HepG2 (cell line): Measurements from ENCODE around the gene MC4R. TPM values are rescaled to one million over a fixed set of nuclear protein-coding genes. Genes with fewer than 3 reads are reported as not detected.

Source experiments
- ATAC-seq: fragments of 200-7000 bp; cut with Tn5 transposase; 3 replicates; pipeline ENCODE4 v1.9.1; 2020; ENCODE audit warnings: mild to moderate bottlenecking, moderate library complexity
- BruUV-seq: library from RNA; stranded (reverse); fragments of 400-500 nt; replicated peaks from 2 replicates; lab custom pipeline; 2021; lab: Mats Ljungman, UMichigan
- CTCF ChIA-PET: fragments of 300-600 bp; formaldehyde crosslinking; extraction: SDS; loops from one replicate; lab custom pipeline; 2021; ENCODE audit warnings: low total read pairs, inconsistent platforms, low intra/inter-chr PET ratio; lab: Yijun Ruan, JAX
- POLR2A ChIA-PET: fragments of 350-600 bp; sonication (Branson Sonifier 250); formaldehyde crosslinking; loops from one replicate; lab custom pipeline; 2020; ENCODE audit warnings: antibody characterized with exemption, inconsistent platforms; lab: Yijun Ruan, JAX
- DNase-seq: peaks from one replicate; pipeline ENCODE4 v3.0.0-alpha.2; 2015; ENCODE audit warnings: low spot score
- FAIRE-seq: peaks from 3 replicates; lab custom pipeline; 2011; peaks lifted over from hg19 to GRCh38; lab: Jason Lieb, UNC
- H2AFZ ChIP-seq: one replicate; pipeline ENCODE4 v1.6.1; 2011; ENCODE audit warnings: low read length, inconsistent platforms
- H3K27ac ChIP-seq: fragments of 300-600 bp; 3 replicates; pipeline ENCODE4 v1.8.0; 2011; ENCODE audit warnings: mixed run types, mild to moderate bottlenecking, mixed read lengths, low read length, inconsistent platforms; ENCODE audit not compliant: insufficient read depth; ENCODE audit errors: extremely low read length
- H3K27me3 ChIP-seq, 2 experiments: fragments of 200-600 bp in 1 of 2; 2 replicates in 1 of 2; 3 replicates in 1 of 2; pipeline versions ENCODE4 v1.6.0 to v1.8.0; 2011; ENCODE audit warnings: low read length in 2 of 2, mild to moderate bottlenecking in 2 of 2, moderate library complexity in 2 of 2, inconsistent platforms in 1 of 2; ENCODE audit not compliant: insufficient read depth in 2 of 2, control insufficient read depth in 1 of 2
- H3K36me3 ChIP-seq, 2 experiments: fragments of 200-600 bp in 1 of 2; replicated peaks in 1 of 2; 2 replicates in 1 of 2; 3 replicates in 1 of 2; pipeline versions ENCODE4 v1.5.1 to v1.8.0; 2011; ENCODE audit warnings: low read length in 2 of 2, inconsistent platforms in 1 of 2; ENCODE audit not compliant: insufficient read depth in 2 of 2, control insufficient read depth in 1 of 2
- H3K4me1 ChIP-seq: 2 replicates; pipeline ENCODE4 v1.5.1; 2012; ENCODE audit warnings: low read length, inconsistent platforms; ENCODE audit not compliant: insufficient read depth
- H3K4me2 ChIP-seq: 2 replicates; pipeline ENCODE4 v1.6.0; 2011; ENCODE audit warnings: low read depth, low read length, inconsistent platforms
- H3K4me3 ChIP-seq, 3 experiments: fragments of 200-600 bp in 1 of 3; sonication (generic), shearing (Covaris generic) in 1 of 3; replicated peaks in 1 of 3; 2 replicates each; pipeline ENCODE4 v1.5.1; 2011 to 2016; ENCODE audit warnings: low read length in 3 of 3, inconsistent platforms in 2 of 3, low read depth in 2 of 3, mild to moderate bottlenecking in 2 of 3, control low read depth in 1 of 3, mixed read lengths in 1 of 3; ENCODE audit not compliant: insufficient read depth in 1 of 3
- H3K79me2 ChIP-seq: one replicate; pipeline ENCODE4 v1.6.1; 2011; ENCODE audit warnings: low read length, inconsistent platforms; ENCODE audit not compliant: insufficient read depth
- H3K9ac ChIP-seq: 2 replicates; pipeline ENCODE4 v1.6.0; 2011; ENCODE audit warnings: mild to moderate bottlenecking, low read depth, low read length, inconsistent platforms; ENCODE audit not compliant: insufficient read depth
- H3K9me3 ChIP-seq: 2 replicates; pipeline ENCODE4 v1.5.1; 2012; ENCODE audit warnings: mild to moderate bottlenecking, low read length
- H4K20me1 ChIP-seq: 2 replicates; pipeline ENCODE4 v1.6.0; 2011; ENCODE audit warnings: inconsistent platforms, mild to moderate bottlenecking, low read length, moderate library complexity; ENCODE audit not compliant: insufficient read depth
- NFKB2 ChIP-seq: sonication (generic); formaldehyde crosslinking; IDR thresholded peaks from 2 replicates; pipeline ENCODE4 v1.4.0; 2020; ENCODE audit warnings: missing genetic modification reagents, borderline replicate concordance
- PHF8 ChIP-seq: sonication (generic); formaldehyde crosslinking; IDR thresholded peaks from 2 replicates; pipeline ENCODE4 v1.5.0; 2020; ENCODE audit warnings: missing genetic modification reagents
- SRSF9 ChIP-seq: fragments of 200-400 bp; formaldehyde crosslinking; IDR thresholded peaks from 2 replicates; pipeline ENCODE4 v1.6.1; 2018; ENCODE audit warnings: borderline replicate concordance, mild to moderate bottlenecking, low read depth, low read length; ENCODE audit not compliant: insufficient read depth, poor library complexity, severe bottlenecking
- ZBED4 ChIP-seq: sonication (generic); formaldehyde crosslinking; IDR thresholded peaks from 2 replicates; pipeline ENCODE4 v1.4.0; 2020; ENCODE audit warnings: missing genetic modification reagents, borderline replicate concordance
- ZNF564 ChIP-seq: sonication (generic); formaldehyde crosslinking; IDR thresholded peaks from 2 replicates; pipeline ENCODE4 v1.8.1; 2023; ENCODE audit warnings: mild to moderate bottlenecking, missing genetic modification reagents
- whole genome bisulfite sequencing: methylation state at CpG from one replicate; pipeline ENCODE4 v1.1.6; 2017; ENCODE audit warnings: low lambda C conversion rate; 5-methylcytosine and 5-hydroxymethylcytosine counted together
- in situ Hi-C: cut with HindIII; loops from 2 replicates; pipeline ENCODE4 v1.10.0; 2017; ENCODE audit warnings: low pct_unique_long_range_greater_than_20kb; ENCODE audit not compliant: extremely low pct_ligation_motif_present
- intact Hi-C: fragments of 100-400 bp; cut with micrococcal nuclease; formaldehyde crosslinking; loops from one replicate; pipeline ENCODE4 v1.10.0; 2022; ENCODE audit not compliant: unreplicated experiment
- polyA plus RNA-seq, 8 experiments: library from polyadenylated mRNA; depleted of rRNA in 3 of 8; stranded (reverse) in 7 of 8; unstranded in 1 of 8; fragments of >200 nt; fragmentation: Illumina TruSeq in 4 of 8; extraction: Trizol in 4 of 8; gene quantifications; 2 replicates each; pipeline versions ENCODE4 v1.2.1 to v1.2.3, GENCODE V29; 2011 to 2016; ENCODE audit warnings: low read depth in 4 of 8, missing spikeins in 1 of 8, mixed read lengths in 1 of 8; ENCODE audit not compliant: insufficient read depth in 1 of 8
- total RNA-seq, 5 experiments: library from RNA; depleted of rRNA; stranded (reverse); fragments of >200 nt; fragmentation: Illumina TruSeq; extraction: Trizol; gene quantifications; 2 replicates each; pipeline ENCODE4 v1.2.3, GENCODE V29; 2016; ENCODE audit warnings: low read depth in 1 of 5

Gene MC4R
- total and polyA plus RNA-seq, 2 of the 13 experiments (the other 11 are each of a cell fraction or from before 2014, with no cell fraction given), result not detected

GRCh38 chr18:60372132-60372531 lies 443 bp downstream of the MC4R start:
- no peak for DNase-seq
- Histone ChIP-seq H2AFZ (no peak overlapping the region), H4K20me1 (no peaks in the 10 kb centered on the region), H3K79me2 (no peaks in the 10 kb centered on the region), H3K9me3 (no peaks in the 10 kb centered on the region), H3K4me2 (no peak overlapping the region), H3K27ac (no peak overlapping the region), H3K27me3 (no peaks in the 10 kb centered on the region), H3K9ac (no peak overlapping the region), H3K4me1 (no peaks in the 10 kb centered on the region), H3K4me3 (no peak overlapping the region), H3K36me3 (no peaks in the 10 kb centered on the region)
- ChIA-PET CTCF (no interaction called here), POLR2A (no interaction called here)
- in situ Hi-C loops, result no loop called here
- intact Hi-C loops, result no loop called here
- BruUV-seq, result no TSS peak
- no peak for ATAC-seq
- WGBS, result 40% methylated on average over 4 of the region's 4 CpGs
- no peak for FAIRE-seq
- TF ChIP-seq PHF8 (CRISPR knock-in tag), result no peak
- TF ChIP-seq SRSF9, result no peak
- no peak for TF ChIP-seq ZBED4
- no peak for TF ChIP-seq ZNF564
- no peak for TF ChIP-seq NFKB2 (CRISPR knock-in tag)
- TF ChIP-seq, all 625 proteins: peak for 0
